Measurements from ENCODE around the gene GPR37.

The GPR37 gene

GRCh38 chr7:124724507-124725192, 40.9 kb downstream of the GPR37 start:
- DNase-seq (ENCODE audit: low read depth in 2 of 2): no peak

GRCh38 chr7:124724079-124724478, 41.5 kb downstream of the GPR37 start:
- no peak for DNase-seq (ENCODE audit: low read depth in 2 of 2)

DNA sequence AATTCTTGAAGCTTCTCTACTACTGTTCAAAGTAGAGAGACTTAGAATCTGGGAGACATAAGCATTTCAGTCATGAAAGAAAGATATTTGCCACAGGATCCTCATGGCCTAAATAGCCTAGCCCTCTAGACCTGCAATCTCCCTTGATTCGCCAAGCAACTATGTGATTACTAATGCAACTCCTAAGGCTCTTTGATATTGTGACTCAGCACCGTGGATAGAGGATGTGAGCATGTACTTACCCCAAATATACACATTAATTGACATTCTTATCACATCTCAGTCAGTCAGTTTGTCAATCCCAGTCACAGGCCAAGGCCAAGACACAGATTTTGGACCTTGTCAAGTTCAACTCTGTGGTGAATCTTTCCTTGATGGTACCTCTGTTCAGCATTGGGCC, 42.6 kb downstream of the GPR37 start:
- no peak for DNase-seq (ENCODE audit: low read depth in 2 of 2)

GRCh38 chr7:124722292-124722691, 43.3 kb downstream of the GPR37 start:
- DNase-seq (ENCODE audit: low read depth in 2 of 2): no peak

- DNase-seq (ENCODE audit: low read depth in 2 of 2): no peak
Observed at GRCh38 chr7:124720195-124720594, 45.4 kb downstream of the GPR37 start.

DNA sequence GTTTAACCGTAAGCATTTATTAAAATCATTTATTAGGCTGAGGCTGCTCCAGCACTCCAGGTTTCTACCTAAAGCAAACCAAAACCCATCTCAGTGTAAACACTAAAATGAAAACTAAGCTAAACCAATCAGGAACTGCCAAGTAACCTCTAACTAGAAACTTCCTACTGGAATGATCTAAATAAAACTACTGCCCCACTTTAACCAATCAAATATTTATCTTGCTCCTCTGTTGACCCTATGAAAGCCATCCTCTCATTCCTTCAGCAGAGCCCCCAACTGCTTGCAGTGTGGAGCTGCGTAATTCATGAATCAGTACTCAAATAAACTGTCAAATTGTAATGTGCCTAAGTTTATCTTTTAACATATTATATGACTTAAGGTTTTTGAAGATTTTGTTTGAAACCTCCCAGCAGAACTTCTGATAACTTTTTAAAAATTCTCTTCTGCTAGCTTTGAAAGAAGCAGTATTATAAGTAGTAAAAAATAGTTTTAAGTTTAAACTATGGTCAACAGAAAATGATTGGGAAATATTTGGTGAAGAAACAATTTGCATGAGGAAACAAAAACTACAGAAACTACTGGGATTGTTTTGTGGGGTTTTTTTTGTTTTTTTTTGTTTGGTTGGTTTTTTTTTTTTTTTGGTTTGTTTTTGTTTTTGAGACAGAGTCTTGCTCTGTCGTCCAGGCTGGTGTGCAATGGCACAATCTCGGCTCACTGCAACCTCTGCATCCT, 47.4 kb downstream of the GPR37 start:
- DNase-seq (ENCODE audit: low read depth in 2 of 2): no peak

- no peak for DNase-seq (ENCODE audit: low read depth in 2 of 2)
Observed at GRCh38 chr7:124716894-124717293, 48.7 kb downstream of the GPR37 start.

- no peak for DNase-seq (ENCODE audit: low read depth in 2 of 2)
Observed at GRCh38 chr7:124713086-124713485, 52.5 kb downstream of the GPR37 start.

GRCh38 chr7:124712017-124712416, 53.6 kb downstream of the GPR37 start:
- DNase-seq (ENCODE audit: low read depth in 2 of 2): no peak

GRCh38 chr7:124702385-124702784, 63.2 kb downstream of the GPR37 start:
- no peak for DNase-seq (ENCODE audit: low read depth in 2 of 2)

- DNase-seq (ENCODE audit: low read depth in 2 of 2): no peak
Observed at GRCh38 chr7:124701955-124702354, 63.6 kb downstream of the GPR37 start.

GRCh38 chr7:124700655-124701054, 64.9 kb downstream of the GPR37 start:
- DNase-seq (ENCODE audit: low read depth in 2 of 2): no peak

- DNase-seq (ENCODE audit: low read depth in 2 of 2): no peak
Observed at GRCh38 chr7:124698964-124699363, 66.6 kb downstream of the GPR37 start.

GRCh38 chr7:124697746-124698145, 67.8 kb downstream of the GPR37 start:
- no peak for DNase-seq (ENCODE audit: low read depth in 2 of 2)

Data from stimulated activated CD8-positive, alpha-beta memory T cell treated with anti-CD3 and anti-CD28 coated beads, Interleukin-15, amount 100 ng/mL, for 4 hours (primary cell).